K562 (cell line): ENCODE data around the gene C16orf92. TPM values are rescaled to one million over a fixed set of nuclear protein-coding genes. Genes with fewer than 3 reads are reported as not detected.

Experiments used
- ATAC-seq: fragments of 200-7000 bp; cut with Tn5 transposase; 3 replicates; pipeline ENCODE4 v1.9.1; 2020; ENCODE audit warnings: moderate library complexity
- BruUV-seq: library from RNA; stranded (reverse); fragments of 400-500 nt; replicated peaks from 2 replicates; lab custom pipeline; 2021; lab: Mats Ljungman, UMichigan
- CTCF ChIA-PET: fragments of 300-600 bp; formaldehyde crosslinking; extraction: SDS; loops from one replicate; lab custom pipeline; 2021; ENCODE audit warnings: low intra/inter-chr PET ratio; lab: Yijun Ruan, JAX
- POLR2A ChIA-PET: fragments of 300-600, 350-650 bp; sonication (Branson Sonifier 250); formaldehyde crosslinking; extraction: SDS; loops from one replicate; lab custom pipeline; 2021; ENCODE audit warnings: antibody characterized with exemption, inconsistent platforms; lab: Yijun Ruan, JAX
- DNase-seq, 4 experiments: peaks; one replicate each; pipeline versions ENCODE4 v3.0.0 to v3.0.0-alpha.2; 2011 to 2018; ENCODE audit warnings: low spot score in 3 of 4, mixed read lengths in 3 of 4; ENCODE audit errors: extremely low read depth in 1 of 4
- FAIRE-seq: peaks from 2 replicates; lab custom pipeline; 2011; peaks lifted over from hg19 to GRCh38; lab: Jason Lieb, UNC
- H2AFZ ChIP-seq: 2 replicates; pipeline ENCODE4 v1.6.0; 2011; ENCODE audit warnings: low read depth, low read length, control low read depth, inconsistent platforms
- H3K27ac ChIP-seq: fragments of 200-600 bp; 3 replicates; pipeline ENCODE4 v1.8.0; 2011; ENCODE audit warnings: low read depth, mild to moderate bottlenecking, control low read depth, inconsistent platforms, low read length, moderate library complexity, mixed read lengths; ENCODE audit errors: extremely low read depth
- H3K27me3 ChIP-seq, 2 experiments: fragments of 300-600 bp in 1 of 2; 2 replicates in 1 of 2; 3 replicates in 1 of 2; pipeline versions ENCODE4 v1.6.0 to v1.8.0; 2011; ENCODE audit warnings: inconsistent platforms in 2 of 2, low read length in 2 of 2, mild to moderate bottlenecking in 1 of 2, mixed read lengths in 1 of 2, moderate library complexity in 1 of 2; ENCODE audit not compliant: control insufficient read depth in 2 of 2, insufficient read depth in 2 of 2
- H3K36me3 ChIP-seq: fragments of 300-600 bp; 3 replicates; pipeline ENCODE4 v1.8.0; 2011; ENCODE audit warnings: mild to moderate bottlenecking, low read length, inconsistent platforms; ENCODE audit not compliant: control insufficient read depth, insufficient read depth
- H3K4me1 ChIP-seq, 2 experiments: fragments of 200-600 bp in 1 of 2; replicated peaks in 1 of 2; 2 replicates in 1 of 2; 3 replicates in 1 of 2; pipeline versions ENCODE4 v1.5.1 to v1.8.0; 2011; ENCODE audit warnings: inconsistent platforms in 2 of 2, low read length in 2 of 2, mild to moderate bottlenecking in 1 of 2, mixed read lengths in 1 of 2, moderate library complexity in 1 of 2; ENCODE audit not compliant: control insufficient read depth in 2 of 2, insufficient read depth in 2 of 2
- H3K4me2 ChIP-seq: 2 replicates; pipeline ENCODE4 v1.6.1; 2011; ENCODE audit warnings: low read length, control low read depth, inconsistent platforms, mixed read lengths; ENCODE audit not compliant: insufficient read depth
- H3K4me3 ChIP-seq: fragments of 200-600 bp; sonication (generic), shearing (Covaris generic); 2 replicates; pipeline ENCODE4 v1.5.1; 2016; ENCODE audit warnings: control low read depth, inconsistent platforms
- H3K79me2 ChIP-seq: fragments of 200-600 bp; 3 replicates; pipeline ENCODE4 v1.8.0; 2011; ENCODE audit warnings: low read length, inconsistent platforms; ENCODE audit not compliant: control insufficient read depth, insufficient read depth
- H3K9ac ChIP-seq, 2 experiments: 2 replicates each; pipeline versions ENCODE4 v1.6.0 to v1.6.1; 2011; ENCODE audit warnings: low read depth in 2 of 2, low read length in 2 of 2, control low read depth in 1 of 2, inconsistent platforms in 1 of 2, mild to moderate bottlenecking in 1 of 2, mixed read lengths in 1 of 2; ENCODE audit not compliant: insufficient read depth in 1 of 2
- H3K9me1 ChIP-seq: one replicate; pipeline ENCODE4 v1.6.0; 2011; ENCODE audit warnings: inconsistent platforms, mild to moderate bottlenecking, low read length, moderate library complexity; ENCODE audit not compliant: control insufficient read depth, insufficient read depth
- H3K9me3 ChIP-seq: replicated peaks from 2 replicates; pipeline ENCODE4 v1.5.1; 2011; ENCODE audit warnings: low read depth, low read length, inconsistent platforms; ENCODE audit not compliant: control insufficient read depth, insufficient read depth
- H4K20me1 ChIP-seq: replicated peaks from 2 replicates; pipeline ENCODE4 v1.6.1; 2011; ENCODE audit warnings: low read length, inconsistent platforms, mixed read lengths; ENCODE audit not compliant: control insufficient read depth, insufficient read depth
- CTBP1 ChIP-seq: fragments of 450-650 bp; IDR thresholded peaks from 2 replicates; pipeline ENCODE4 v1.6.1; 2016; ENCODE audit warnings: borderline replicate concordance
- GABPB2 ChIP-seq: fragments of 250-450 bp; sonication (Bioruptor Pico); conservative IDR thresholded peaks from 2 replicates; pipeline ENCODE4 v1.5.1; 2021; ENCODE audit warnings: mild to moderate bottlenecking
- NFIC ChIP-seq: fragments of 450-650 bp; IDR thresholded peaks from 2 replicates; pipeline ENCODE4 v1.6.1; 2017; ENCODE audit warnings: mild to moderate bottlenecking, inconsistent platforms
- NR1H2 ChIP-seq: sonication (generic); formaldehyde crosslinking; IDR thresholded peaks from 2 replicates; pipeline ENCODE4 v1.4.0; 2020; ENCODE audit warnings: mild to moderate bottlenecking, missing genetic modification reagents
- PML ChIP-seq: IDR thresholded peaks from 2 replicates; pipeline ENCODE4 v1.6.1; 2012; ENCODE audit warnings: low read length, inconsistent platforms
- POLR3G ChIP-seq: IDR thresholded peaks from 2 replicates; pipeline ENCODE4 v1.6.1; 2011; ENCODE audit not compliant: insufficient read length, insufficient replicate concordance; ENCODE audit errors: extremely low read depth
- RBFOX2 ChIP-seq: fragments of 200-400 bp; formaldehyde crosslinking; IDR thresholded peaks from 2 replicates; pipeline ENCODE4 v1.6.1; 2017; ENCODE audit warnings: low read depth, mild to moderate bottlenecking, low read length, moderate library complexity
- RERE ChIP-seq: sonication (generic); formaldehyde crosslinking; IDR thresholded peaks from 2 replicates; pipeline ENCODE4 v1.8.0; 2023; ENCODE audit warnings: missing genetic modification reagents, mild to moderate bottlenecking, borderline replicate concordance
- TCF7 ChIP-seq: sonication (generic); IDR thresholded peaks from 2 replicates; pipeline ENCODE4 v1.6.1; 2016; ENCODE audit warnings: antibody characterized with exemption, borderline replicate concordance
- ZNF121 ChIP-seq: sonication (generic); formaldehyde crosslinking; conservative IDR thresholded peaks from 2 replicates; pipeline ENCODE4 v1.8.0; 2022; ENCODE audit warnings: missing genetic modification reagents
- ZNF23 ChIP-seq: fragments of 250-450 bp; sonication (Bioruptor Pico); IDR thresholded peaks from 2 replicates; pipeline ENCODE4 v1.4.0; 2020; ENCODE audit warnings: mild to moderate bottlenecking
- WGBS: fragments of 100-300 bp; shearing (Covaris generic); methylation state at CpG from one replicate; pipeline ENCODE4 v1.1.6; 2016; ENCODE audit warnings: low coverage, mixed read lengths; ENCODE audit not compliant: insufficient coverage; ENCODE audit errors: missing lambda C conversion rate; 5-methylcytosine and 5-hydroxymethylcytosine counted together
- in situ Hi-C: fragments of 300-500 bp; cut with MboI; formaldehyde crosslinking; loops from 4 replicates; pipeline ENCODE4 v1.15.0; 2018; ENCODE audit warnings: inconsistent platforms, mixed read lengths
- intact Hi-C: fragments of 100-400 bp; cut with micrococcal nuclease; formaldehyde crosslinking; loops from 2 replicates; pipeline ENCODE4 v1.14.2; 2022
- polyA plus RNA-seq, 8 experiments: library from polyadenylated mRNA; depleted of rRNA in 4 of 8; stranded (reverse) in 5 of 8; unstranded in 3 of 8; fragments of >200 nt; fragmentation: Nextera tagmentation in 2 of 8; fragmentation: Illumina TruSeq in 1 of 8; extraction: Ambion mirVana in 2 of 8; extraction: Trizol in 1 of 8; gene quantifications; 2 replicates each; pipeline versions ENCODE4 v1.2.1 to v1.2.3, GENCODE V29; 2011 to 2014; ENCODE audit warnings: inconsistent platforms in 1 of 8, missing spikeins in 1 of 8
- total RNA-seq, 7 experiments: library from RNA; depleted of rRNA in 6 of 7; stranded (reverse); fragments of >200 nt in 6 of 7; fragmentation: Illumina TruSeq in 2 of 7; extraction: Trizol in 2 of 7; gene quantifications; 2 replicates each; pipeline versions ENCODE4 v1.2.1 to v1.2.3, GENCODE V29; 2011 to 2021; ENCODE audit warnings: low replicate concordance in 1 of 7

The C16orf92 gene
- total and polyA plus RNA-seq, 9 of the 15 experiments (the other 6 are each of a cell fraction or from before 2014, with no cell fraction given) = not detected

GRCh38 chr16:30024451-30024850 is 1.5 kb downstream of the C16orf92 start (continued):
- TF ChIP-seq RERE (CRISPR knock-in tag) (no peak), CTBP1 (no peak), PML (no peak), RBFOX2 (no peak)

- TF ChIP-seq POLR3G (no peak), TCF7 (no peak), ZNF23 (CRISPR knock-in tag) (no peak), NR1H2 (CRISPR knock-in tag) (no peak), GABPB2 (no peak), NFIC (no peak), ZNF121 (CRISPR knock-in tag) (no peak)
- ChIA-PET CTCF (no interaction called here), POLR2A (no interaction called here)
- H3K4me3 ChIP-seq = no peak overlapping the region
- BruUV-seq = no TSS peak
- H3K4me2 ChIP-seq = no peak overlapping the region
- ATAC-seq (no peak), DNase-seq (no peak), FAIRE-seq (no peak)
- no peak overlapping the region for H3K27ac ChIP-seq
- H3K9ac ChIP-seq = no peak overlapping the region
- no peaks in the 10 kb centered on the region for H3K79me2 ChIP-seq
- H3K36me3 ChIP-seq = no peaks in the 10 kb centered on the region
- H2AFZ ChIP-seq = no peak overlapping the region
- intact Hi-C loops (loop anchor here (10.0 kb wide), 1 partner anchor 210 kb away; the partner anchor contains the start of genes PAGR1 and PRRT2), in situ Hi-C loops (loop anchor here (10.0 kb wide), 1 partner anchor 330 kb away; no protein-coding TSS in a partner anchor)
- peaks cover 4% of the 10 kb centered on the region for H3K9me1 ChIP-seq
- 2% methylated on average over 15 of the region's 20 CpGs for WGBS
- peaks cover 13% of the 10 kb centered on the region; the same call in 1 of the 2 replicates for H4K20me1 ChIP-seq
- H3K9me3 ChIP-seq = no peaks in the 10 kb centered on the region
- peaks cover 0 to 29% of the 10 kb centered on the region in 2 experiments; a peak in 3 of 5 replicates for H3K4me1 ChIP-seq
- H3K27me3 ChIP-seq = peaks cover 15 to 73% of the 10 kb centered on the region in 2 experiments
These were observed 2.2 kb downstream of the C16orf92 start for GRCh38 chr16:30025156-30025555.
